Measurements from ENCODE around the gene DOK7.

DNA sequence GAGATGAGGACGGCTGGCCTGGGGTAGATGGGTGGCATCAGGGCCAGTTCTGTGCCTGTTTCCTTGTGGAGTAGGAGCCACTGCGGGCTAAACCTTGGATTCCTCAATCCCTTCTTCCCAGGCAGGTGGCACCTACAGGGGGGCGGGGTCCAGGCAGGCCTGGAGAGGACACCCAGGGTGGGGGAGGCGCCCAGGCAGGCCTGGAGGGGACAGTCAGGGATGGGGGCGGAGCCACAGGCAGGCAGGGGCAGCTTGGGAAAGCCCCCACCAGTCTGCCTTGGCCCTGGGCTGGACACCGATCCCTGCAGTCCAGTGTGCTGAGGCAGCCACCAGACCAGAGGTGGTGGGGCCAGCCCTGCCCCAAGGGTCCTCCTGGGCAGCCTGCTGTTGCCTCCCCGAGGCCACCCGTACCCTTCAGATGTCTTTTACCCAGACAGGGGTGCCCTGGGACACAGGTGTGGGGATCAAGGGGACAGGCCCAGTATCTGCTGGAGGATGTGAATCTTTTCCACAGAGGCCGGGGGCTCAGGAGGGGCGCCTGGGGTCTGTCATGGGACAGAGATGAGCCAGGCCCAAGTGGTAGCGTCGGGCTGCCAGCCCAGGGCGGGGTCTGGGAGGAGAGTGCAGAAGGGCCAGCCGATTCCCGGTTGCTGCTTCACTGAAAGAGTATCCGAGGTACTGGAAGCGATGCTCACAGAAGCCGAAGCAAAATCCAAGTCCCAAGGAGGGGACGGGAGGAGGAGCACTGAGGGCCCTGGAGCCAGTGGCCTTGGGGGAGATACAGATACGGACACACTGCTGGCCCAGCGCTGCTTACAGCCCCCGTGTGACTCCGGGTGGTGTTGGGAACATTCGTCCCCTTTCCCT is 34.6 kb downstream of the DOK7 start:
- TF ChIP-seq CTCF (conservative IDR thresholded peaks at IDR 0.05): no peak
- TF ChIP-seq ZFX (IDR thresholded peaks at IDR 0.05): no peak

All from C4-2B (cell line).